NCI-H69 (cell line): ENCODE measurements around the gene RAD51AP1.

Source experiments
- DNase-seq: peaks from one replicate; lab custom pipeline; 2025; lab: John Stamatoyannopoulos, UW

The RAD51AP1 gene

DNA sequence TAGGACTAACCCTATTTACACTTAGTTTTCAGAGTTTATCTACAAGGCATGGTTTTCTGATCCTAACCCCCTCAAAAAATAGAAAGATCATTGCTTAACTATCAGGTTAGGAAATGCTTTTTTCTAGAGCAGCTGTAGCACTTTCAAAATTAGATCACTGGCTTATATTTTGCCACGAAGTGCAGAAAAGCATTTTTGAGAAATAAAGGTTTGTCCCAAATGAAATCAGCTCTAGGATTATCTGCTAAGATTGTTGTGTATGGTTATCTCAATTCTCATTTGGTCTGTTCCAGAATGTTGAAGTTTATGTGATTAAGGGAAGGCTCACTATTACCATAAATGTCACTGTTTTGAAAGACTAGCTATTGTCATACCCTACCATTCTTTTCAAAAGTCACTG lies 13.5 kb downstream of the RAD51AP1 start:
- DNase-seq = no peak

DNA sequence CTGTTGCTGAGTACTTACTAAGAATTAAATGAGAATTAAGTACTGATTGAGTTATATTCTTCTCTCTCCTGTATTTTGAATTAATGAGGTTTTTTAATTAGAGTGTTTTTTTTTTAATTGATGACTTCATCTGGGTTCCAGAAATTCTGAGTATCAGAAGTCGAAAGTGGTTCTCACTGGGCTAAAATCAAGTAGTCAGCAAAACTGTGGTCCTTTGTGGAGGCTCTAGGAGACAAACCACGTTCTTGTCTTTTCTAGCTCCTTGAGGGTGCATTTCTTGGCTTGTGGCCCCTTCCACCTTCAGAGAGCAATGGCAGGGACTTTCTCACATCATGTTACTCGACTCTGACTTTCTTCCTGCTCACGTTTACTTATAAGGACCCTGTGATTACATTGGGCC lies 15.3 kb downstream of the RAD51AP1 start:
- no peak for DNase-seq

DNA sequence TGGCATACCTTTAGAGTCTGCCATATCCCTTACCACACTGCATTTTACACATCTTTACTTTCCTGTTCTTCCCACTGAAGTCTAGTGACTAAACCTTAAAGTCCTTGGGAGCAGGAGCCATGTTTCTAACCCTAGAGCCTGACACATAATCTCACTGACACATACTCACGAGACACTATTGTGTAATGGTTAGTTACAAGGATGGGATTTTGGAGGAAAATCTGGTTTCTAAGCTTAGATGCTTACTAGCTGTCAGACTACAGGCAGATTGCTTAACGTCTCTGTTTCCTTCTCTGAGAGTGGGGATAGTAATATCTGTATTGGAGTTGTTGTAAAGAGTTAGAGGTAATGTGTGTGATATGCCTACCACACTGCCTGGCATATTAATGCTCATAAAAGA lies 17.1 kb downstream of the RAD51AP1 start:
- DNase-seq = no peak

DNA sequence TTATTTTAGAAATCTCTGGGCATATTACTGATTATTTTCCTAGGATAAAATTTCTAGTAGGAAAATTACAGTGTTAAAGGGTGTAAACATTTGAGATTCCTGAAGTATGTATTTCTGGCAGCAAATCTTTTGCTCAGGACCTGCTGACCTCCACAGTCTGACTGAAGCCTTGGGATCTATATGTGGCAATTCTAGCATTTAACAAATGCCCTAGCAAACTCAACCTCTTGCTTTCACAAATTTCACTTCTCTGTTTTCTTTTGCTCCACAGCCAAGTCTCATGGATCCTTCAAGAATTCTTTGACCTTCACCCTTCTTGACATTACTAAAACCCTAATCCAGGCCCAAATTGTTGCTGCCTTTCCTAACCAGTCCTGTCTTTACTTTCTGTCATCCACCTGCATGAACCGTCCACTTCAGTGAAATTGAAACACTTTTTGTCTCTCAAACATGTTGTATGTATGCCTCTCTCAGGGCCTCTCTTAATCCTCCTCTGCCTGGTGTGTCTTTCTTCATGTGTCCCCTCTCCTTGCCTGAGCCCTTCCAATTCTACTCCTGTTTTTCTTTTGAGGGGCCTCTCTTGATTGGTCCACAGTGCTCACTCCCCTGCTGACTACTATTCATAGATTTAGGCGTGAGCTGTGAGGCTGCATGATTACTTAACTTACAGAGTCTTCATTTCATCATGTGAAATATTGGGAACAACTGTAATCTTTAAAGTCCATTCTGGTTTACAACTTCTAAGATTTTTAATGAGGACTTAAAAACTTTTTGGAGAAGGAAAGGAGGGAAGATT lies 18.2 kb downstream of the RAD51AP1 start:
- no peak for DNase-seq

DNA sequence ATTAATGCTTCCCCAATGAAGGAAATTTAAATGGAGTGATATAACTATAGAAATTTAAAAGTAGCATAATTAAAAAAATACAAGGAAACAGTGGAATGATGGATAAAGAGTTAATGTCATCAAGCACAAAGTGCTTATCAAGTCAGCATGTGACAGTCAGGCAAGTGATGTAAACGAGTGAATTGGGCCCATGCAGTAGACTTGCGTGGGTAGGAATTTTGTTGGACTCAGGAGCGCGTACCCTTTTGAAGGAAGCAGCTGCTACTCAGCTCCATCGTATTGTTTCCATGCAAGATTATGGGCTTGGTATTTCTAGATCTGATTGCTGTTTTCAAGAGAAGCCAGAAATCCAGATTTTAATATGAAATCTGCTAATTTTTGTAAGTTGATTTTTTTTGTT lies 18.9 kb downstream of the RAD51AP1 start:
- DNase-seq = no peak

DNA sequence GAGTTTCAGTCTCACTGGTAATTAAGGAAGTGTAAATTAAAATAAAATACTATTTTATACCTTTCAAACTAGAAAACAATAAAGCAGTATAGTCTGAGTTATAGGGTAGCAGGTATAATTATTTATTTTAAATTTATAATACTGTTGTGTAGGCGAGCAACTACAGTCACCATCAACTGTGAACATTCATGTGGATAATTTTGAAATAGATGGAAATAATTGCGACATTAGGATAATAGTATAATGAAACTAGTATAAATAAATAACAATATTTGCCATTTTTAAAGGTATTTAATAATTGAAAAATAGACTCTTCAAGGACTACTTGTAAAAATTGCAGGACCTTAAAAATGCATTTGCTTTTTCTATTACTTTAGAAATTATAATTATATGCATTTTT lies 19.5 kb downstream of the RAD51AP1 start:
- no peak for DNase-seq

DNA sequence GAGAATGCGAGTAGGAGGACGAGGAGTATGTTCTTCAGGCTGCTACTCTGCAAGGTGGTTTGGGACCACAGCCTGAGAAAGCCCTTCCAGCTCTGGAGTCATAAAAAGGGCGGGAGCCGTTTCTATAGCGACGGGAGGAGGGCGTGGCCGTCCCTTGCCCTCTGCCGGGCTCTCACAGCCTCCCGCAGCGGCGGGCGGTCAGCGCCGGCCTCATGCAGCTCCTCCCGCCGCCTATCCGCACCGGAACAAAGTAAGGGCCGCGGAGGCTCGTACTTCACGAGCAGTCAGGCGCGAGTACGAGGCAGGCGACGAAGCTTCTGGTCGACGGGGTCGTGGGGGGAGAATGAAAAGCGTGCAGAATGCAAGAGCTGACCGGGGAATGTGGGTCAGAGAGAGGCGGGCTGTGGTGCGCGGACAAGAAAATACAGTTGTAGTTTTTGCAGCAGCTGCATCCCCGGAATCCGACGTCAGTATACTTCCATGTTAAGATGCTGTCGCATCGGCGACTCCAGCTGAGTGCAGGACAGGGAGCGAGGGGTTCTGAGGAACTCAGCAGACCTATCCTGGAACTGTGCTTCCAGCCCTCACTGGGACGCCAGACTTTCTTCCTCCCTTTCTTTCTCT lies 23.5 kb downstream of the RAD51AP1 start, which contains the start of gene DYRK4:
Gene DYRK4 (plus strand): TSS at position 175 of the 624 bp plus-strand sequence. CDS start 38 bp downstream, at position 213.
- peak; percentile 95 for DNase-seq

DNA sequence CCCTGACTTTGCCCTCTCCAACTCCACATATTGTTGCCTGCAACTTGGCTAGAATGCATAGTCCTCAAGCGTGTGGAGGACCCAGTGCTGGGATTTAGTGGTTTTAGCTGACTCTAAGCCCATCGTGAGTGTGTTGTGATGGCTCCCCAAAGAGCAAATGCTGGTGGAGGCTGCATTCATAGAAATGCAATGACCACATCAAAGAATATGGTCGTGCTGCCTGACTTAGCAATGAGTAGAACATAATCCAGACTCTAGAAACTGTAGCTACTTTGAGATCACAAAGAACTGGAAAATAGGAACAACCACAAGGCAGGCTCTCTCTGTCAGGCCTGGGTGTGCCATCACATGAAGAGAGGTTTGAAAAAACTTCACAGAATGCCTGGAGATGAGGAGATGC lies 24.6 kb downstream of the RAD51AP1 start:
- DNase-seq = no peak

DNA sequence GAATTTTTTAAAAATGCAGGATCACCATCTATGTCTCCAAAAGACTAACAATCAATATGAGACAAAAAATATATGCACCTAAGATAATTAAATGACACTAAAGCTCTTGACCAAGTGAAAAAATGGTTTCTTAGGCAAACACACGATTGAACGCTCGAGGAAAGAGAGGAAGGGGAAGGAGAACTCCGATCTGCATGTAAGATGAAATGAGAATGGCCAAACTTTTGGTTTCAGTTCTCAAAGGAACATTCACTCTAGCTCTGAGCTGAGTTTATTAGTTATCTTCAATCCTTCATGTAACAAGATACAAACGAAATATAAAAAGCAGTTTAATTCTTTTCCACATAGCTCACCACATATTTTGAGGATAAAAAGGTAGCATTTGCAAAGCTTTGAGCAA lies 26.1 kb downstream of the RAD51AP1 start:
- no peak for DNase-seq

DNA sequence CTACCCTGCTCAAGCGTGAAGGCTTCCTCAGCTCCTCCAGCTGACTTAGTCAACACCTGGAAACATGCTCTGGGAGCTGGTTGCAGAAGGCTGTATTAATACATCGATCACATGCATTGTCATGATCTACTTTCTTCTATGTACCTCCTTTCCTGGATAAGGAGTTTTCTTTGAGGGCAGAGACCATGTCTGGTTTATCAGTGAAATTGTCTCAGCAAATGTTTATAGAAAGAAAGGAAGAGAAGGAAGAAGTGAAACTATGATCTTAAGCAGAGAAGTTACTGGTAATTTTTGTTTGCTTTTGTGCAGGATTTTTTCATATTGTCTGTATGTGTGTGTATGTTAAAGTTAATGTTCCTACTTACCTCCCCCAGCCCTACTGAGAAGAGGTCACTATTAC lies 27.8 kb downstream of the RAD51AP1 start:
- no peak for DNase-seq

DNA sequence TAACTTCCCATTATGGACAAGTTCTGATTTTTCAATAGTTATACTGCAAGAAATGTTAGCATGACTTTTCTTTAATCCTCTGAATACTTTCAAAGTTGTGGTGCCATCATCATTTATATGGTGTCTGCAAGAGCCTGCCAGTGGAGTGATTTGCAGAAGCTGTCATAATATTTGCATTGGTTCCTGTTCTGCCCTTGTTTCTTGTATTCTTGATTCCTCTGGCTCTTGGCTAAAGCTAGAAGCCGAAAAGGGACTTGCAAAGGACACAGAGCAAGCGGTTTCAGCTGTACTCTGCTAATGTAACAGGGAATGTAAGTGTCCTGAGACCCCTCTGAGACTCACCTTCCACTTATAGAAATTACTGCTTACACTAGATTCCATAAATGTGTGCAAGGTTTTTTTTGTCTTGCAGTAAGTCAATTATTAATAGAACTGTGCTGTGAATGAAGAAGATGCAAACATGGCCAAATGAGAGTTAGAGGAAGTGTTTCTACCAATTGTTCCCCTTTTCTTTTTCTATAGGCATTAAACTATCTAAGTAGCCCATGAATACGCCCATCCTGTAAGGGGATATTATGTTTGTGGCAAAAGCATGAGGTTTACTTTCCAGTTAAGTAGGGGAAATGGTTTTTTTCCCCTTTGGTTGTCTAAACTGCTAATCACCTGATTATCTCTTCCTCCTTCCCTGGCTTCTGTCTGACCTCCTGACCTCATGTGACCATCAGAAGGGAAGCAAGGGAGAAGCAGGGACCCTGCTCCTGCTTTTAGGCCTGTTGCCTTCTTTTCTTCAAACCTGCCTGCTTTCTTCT lies 28.6 kb downstream of the RAD51AP1 start:
- DNase-seq = no peak

DNA sequence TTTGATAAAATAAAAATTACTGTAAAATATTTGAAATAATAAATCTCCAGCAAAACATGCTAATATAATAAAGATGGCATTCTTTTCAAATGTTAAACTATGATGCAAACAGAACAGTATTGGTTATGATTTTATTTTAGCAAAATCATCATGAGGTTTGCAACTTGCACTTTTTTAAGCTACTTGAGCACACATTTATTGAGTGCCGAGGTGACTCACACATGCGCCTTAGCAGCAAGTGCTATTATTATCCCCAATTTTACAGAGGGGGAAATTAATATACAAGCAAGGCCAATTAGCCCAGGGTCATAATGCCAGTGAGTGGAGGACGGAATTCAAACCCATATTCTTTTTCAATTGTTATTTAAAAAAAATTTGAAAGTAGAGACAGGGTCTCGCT lies 30.6 kb downstream of the RAD51AP1 start:
- no peak for DNase-seq

DNA sequence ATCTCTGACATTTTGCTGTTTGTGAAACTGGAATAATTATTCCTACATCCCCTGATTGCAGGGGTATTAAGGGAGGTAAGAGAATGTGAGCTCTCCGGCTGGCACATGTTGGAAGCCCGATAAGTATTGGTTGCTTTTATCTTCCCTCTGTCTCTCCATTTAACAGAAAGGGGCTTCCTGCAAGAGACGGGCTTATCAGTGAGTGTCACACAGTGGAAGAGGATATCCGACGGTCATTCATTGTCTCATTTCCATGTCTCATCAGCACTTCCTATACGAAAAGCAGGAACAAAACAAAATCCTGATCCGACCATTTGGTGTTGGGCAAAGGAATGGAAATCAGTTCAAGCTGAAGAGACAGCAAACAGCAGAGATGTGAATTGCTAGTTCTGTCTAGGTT lies 34.0 kb downstream of the RAD51AP1 start:
- DNase-seq = no peak

DNA sequence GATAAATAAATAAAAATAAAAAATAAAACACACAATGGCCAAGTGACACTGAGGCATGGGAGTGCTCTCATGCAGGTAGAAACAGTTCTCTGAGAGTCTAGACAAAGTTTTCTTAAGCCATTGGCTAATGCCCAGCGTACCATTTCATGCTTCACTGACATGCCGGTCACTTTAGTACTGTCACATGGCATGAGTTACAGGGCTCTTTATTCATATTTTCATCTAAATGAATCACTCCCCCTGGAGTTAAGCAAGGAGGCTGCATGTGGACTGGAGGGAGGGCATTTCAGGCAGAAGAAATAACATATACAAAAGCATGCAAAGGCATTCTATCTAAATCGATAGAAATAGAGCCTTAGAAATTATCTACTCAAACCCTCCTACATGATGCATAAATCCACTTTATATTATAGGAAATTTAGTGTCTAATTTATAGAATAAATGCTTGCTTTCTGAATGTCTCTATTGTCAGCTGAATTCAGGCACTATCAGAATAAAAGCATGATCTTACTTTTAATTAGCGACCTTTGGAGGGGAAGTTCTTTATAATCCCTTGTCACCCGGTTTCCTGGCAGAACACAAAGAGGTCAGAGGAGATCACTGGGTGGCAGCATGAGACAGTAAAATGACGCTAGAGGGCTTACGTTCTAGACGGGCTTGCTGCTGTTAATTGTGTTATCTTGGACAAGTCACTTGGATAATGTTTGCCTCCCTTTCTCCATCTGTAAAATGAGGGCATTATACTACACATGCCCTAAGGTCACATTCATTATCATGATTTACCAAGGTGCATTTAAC lies 40.8 kb downstream of the RAD51AP1 start:
- DNase-seq = peak; percentile 50

DNA sequence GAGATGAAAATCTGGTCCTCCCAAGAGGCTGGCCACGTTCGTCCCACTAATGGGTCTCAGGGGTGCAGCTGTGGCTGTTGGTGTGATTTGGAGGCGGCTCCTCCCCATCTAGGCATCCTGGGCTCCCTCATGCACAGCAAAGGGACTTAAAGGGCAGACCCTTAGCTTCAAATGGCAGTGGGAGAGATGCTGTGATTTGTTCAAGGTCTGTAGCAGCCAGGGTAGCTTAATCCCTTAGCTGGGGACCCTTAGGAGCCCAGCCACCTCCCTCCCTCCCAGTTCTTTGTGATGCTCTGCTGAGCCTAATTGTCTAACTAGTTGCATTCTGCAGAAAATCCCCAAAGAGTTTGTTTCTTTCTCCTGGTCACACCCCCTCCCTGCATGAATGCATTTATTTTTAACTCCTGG lies 41.6 kb downstream of the RAD51AP1 start:
- DNase-seq = no peak

DNA sequence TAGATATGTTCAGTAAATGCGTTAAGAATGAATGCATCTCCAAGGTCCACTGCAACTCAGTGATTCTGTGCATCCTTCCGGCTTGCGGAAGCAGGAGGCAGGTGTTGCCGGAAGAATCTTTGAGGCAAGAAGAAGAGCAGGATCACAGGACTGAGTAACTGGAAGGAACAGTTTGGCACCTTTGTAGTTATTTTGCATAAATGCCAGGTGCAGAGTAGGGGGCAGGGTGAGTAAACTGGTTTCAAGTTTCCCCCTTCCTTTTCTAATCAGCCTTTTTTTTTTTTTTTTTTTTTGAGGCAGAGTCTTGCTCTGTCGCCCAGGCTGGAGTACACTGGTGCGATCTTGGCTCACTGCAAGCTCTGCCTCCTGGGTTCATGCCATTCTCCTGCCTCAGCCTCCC lies 45.6 kb downstream of the RAD51AP1 start:
- DNase-seq = no peak

DNA sequence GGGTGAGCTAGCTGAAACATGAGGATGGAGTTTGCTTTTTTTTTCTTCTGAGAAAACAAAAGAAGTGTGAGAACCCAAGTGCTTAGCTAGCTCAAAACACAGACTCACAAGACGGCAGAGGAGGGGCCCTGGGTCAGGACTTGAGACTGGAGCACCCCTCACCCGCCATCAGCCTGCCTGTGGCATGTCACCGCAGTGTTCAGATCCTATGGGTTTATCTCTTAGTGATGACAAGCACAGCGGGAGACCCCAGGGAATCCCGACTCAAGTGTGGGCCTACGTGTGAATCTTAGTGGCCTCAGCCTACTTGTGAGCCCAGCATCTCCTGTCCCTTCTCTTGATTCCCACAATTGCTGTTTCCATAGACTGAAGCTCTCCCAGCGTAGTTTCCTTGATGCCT lies 46.2 kb downstream of the RAD51AP1 start:
- DNase-seq = no peak

DNA sequence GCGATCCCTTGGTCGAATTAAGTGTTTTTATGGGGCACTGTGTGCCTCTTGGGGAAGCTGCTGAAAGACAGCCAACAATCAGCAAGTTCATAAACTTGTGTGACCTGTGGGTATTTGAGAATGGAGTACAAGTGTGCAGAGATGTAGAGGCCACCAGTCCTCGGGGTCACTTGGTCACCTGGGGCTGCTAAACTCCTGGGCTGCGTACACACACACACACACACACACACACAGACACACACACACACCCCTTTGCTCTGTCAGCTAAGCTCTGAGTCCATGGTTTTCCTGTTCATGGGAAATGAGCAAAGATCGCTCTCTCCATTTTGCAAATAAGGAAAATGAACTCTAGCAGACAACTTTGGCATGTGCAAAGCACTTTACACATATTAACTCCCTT lies 47.8 kb downstream of the RAD51AP1 start:
- no peak for DNase-seq

DNA sequence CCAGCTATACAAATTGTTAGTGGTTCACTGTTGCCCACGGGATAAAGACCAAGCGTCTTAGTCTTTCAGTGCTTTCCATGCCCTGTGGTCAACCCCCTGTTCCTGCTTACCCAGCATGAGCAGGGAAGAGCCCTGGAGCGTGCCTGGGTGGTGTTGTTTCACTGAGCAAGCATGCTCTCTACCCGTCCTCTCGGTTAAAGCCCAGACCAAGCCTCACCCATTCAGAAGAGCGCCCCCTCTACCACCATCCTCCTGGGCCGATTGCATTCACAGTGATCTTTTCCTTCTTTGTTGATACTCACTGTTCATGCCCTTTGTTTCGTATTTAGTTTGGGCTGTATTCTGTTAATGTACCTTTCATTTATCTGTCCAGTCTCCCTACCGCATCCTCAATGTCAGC lies 48.4 kb downstream of the RAD51AP1 start:
- DNase-seq = no peak

DNA sequence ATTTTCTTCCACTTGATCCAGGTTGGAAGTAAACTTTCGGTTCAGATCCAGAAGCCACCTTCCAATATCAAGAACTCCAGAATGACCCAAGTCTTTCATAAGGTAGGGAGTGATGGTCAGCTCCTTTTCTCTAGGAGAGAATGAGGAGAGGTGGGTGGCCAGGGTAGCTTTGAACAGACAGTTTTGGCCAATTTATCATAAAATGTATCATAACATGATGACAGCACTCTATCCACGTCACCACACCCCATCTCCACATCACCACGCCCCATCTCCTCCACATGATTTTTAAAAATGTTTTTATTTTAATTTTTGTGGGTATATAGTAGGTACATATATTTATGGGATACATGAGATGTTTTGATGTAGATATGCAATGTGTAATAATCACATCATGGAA lies 50.2 kb downstream of the RAD51AP1 start:
- DNase-seq = no peak

DNA sequence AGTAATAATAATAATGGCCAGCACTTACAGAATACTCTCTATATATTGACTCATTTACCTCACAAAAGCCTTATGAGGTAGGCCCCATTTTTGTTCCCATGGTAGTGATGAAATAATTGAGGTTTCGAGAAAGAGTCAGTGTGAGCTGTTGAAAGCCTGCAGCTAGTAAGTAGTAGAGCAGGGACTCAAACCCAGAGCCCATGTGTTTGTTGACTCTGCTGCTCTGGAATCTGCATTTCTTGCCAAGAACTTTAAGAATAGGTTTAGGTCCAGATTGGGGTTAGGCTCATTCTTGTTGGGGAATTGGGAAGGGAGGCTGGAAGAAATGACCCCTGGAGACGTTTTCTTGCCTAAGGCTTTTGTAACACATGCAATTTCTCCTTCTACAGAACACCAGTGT lies 51.3 kb downstream of the RAD51AP1 start:
- DNase-seq = no peak

DNA sequence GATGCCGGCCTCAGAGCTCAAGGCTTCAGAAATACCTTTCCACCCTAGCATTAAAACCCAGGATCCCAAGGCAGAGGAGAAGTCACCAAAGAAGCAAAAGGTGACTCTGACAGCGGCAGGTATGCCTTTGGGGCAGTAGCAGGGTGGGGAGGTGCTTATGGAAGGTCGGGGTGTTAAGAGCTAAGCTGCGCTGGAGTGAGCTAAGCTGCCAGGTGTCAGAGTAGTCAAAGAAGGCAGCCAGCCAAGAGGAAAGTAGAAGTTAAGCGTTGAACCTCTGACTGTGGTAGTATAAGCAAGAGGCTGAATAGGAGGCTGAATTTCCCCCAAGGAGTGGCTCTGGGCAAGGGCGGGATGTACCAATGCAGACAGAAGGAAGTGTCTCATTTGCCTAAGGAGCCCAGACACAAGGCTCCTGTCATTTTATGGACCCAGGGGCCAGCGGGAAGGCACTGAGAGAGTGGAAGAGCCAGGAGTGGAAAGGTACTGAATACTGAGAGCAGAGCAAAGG lies 52.5 kb downstream of the RAD51AP1 start:
- DNase-seq = no peak
